ENCODE data around the gene SLC38A4.
"Not testable (repeated sequence)": the region's sequence is repeated elsewhere in the genome, so short reads cannot be mapped to it uniquely, and the experiment has no call there.

Gene SLC38A4

GRCh38 chr12:46774322-46774633 is 51.5 kb downstream of the SLC38A4 start:
- no peak for DNase-seq

GRCh38 chr12:46773586-46774321 is 52.0 kb downstream of the SLC38A4 start:
- no peak for DNase-seq

GRCh38 chr12:46771268-46771827 is 54.4 kb downstream of the SLC38A4 start:
- DNase-seq, result peak; percentile 11

GRCh38 chr12:46770501-46771183 is 55.2 kb downstream of the SLC38A4 start:
- DNase-seq, result no peak

- no peak for DNase-seq
Observed at GRCh38 chr12:46764005-46764404, 61.8 kb downstream of the SLC38A4 start.

- no peak for DNase-seq
Observed at GRCh38 chr12:46763230-46763629, 62.6 kb downstream of the SLC38A4 start.

GRCh38 chr12:46754550-46754949 is 71.2 kb downstream of the SLC38A4 start:
- DNase-seq, result no peak

GRCh38 chr12:46752396-46752795 is 73.4 kb downstream of the SLC38A4 start:
- DNase-seq, result no peak

GRCh38 chr12:46751173-46751572 is 74.6 kb downstream of the SLC38A4 start:
- no peak for DNase-seq

- no peak for DNase-seq
Observed at GRCh38 chr12:46749322-46749721, 76.5 kb downstream of the SLC38A4 start.

- no peak for DNase-seq
Observed at GRCh38 chr12:46744283-46744682, 81.5 kb downstream of the SLC38A4 start.

- no peak for DNase-seq
Observed at GRCh38 chr12:46743456-46743855, 82.3 kb downstream of the SLC38A4 start.

- not testable (repeated sequence) for DNase-seq
Observed at GRCh38 chr12:46742271-46742670, 83.5 kb downstream of the SLC38A4 start.

GRCh38 chr12:46725332-46725731 is 100.5 kb downstream of the SLC38A4 start:
- no peak for DNase-seq

- no peak for DNase-seq
Observed at GRCh38 chr12:46723629-46724419, 102.0 kb downstream of the SLC38A4 start.

- no peak for DNase-seq
Observed at GRCh38 chr12:46722394-46723185, 103.2 kb downstream of the SLC38A4 start.

GRCh38 chr12:46718495-46718894 is 107.3 kb downstream of the SLC38A4 start:
- no peak for DNase-seq

GRCh38 chr12:46717868-46718267 is 107.9 kb downstream of the SLC38A4 start:
- DNase-seq, result no peak

- no peak for DNase-seq
Observed at GRCh38 chr12:46717159-46717558, 108.6 kb downstream of the SLC38A4 start.

Measured in kidney glomerular epithelial cell (primary cell).